Measurements from ENCODE around the gene STOX2. TPM values are rescaled to one million over a fixed set of nuclear protein-coding genes. Genes with fewer than 3 reads are reported as not detected.

Gene STOX2
- polyA plus RNA-seq, 1 of the 3 experiments (the other 2 are of a cell fraction): 0.16 TPM

DNA sequence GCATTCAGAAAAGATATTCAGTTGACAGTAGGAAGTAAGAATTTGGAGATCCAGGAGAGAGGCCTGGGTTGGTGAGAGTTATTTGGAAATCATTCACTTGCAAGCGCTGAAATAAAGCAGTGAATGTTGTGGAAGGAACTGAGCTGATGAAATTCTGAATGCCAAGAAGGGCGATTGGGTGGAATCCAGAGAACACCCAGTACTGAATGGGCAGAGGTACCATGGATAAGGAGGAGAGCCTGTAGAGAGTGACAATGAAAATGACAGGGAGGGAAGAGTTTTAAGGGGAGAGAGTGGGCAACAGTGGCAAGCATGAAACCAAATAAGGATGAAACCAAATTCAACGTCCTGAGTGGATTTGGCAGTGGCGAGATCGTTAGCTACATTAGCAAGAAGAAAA, 6.7 kb upstream of the STOX2 start (continued):
- TF ChIP-seq, protein P1, sequence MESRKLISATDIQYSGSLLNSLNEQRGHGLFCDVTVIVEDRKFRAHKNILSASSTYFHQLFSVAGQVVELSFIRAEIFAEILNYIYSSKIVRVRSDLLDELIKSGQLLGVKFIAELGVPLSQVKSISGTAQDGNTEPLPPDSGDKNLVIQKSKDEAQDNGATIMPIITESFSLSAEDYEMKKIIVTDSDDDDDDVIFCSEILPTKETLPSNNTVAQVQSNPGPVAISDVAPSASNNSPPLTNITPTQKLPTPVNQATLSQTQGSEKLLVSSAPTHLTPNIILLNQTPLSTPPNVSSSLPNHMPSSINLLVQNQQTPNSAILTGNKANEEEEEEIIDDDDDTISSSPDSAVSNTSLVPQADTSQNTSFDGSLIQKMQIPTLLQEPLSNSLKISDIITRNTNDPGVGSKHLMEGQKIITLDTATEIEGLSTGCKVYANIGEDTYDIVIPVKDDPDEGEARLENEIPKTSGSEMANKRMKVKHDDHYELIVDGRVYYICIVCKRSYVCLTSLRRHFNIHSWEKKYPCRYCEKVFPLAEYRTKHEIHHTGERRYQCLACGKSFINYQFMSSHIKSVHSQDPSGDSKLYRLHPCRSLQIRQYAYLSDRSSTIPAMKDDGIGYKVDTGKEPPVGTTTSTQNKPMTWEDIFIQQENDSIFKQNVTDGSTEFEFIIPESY (IDR thresholded peaks at IDR 0.05; ENCODE audit: borderline replicate concordance, low read depth): no peak
- TF ChIP-seq SIN3A (IDR thresholded peaks at IDR 0.05; ENCODE audit: borderline replicate concordance, low read depth, low read length) (no peak), GABPA (IDR thresholded peaks at IDR 0.05; ENCODE audit: low read depth) (no peak), RFX5 (IDR thresholded peaks at IDR 0.05; ENCODE audit: low read length) (no peak), POLR2AphosphoS5 (IDR thresholded peaks at IDR 0.05; ENCODE audit: low read depth, low read length) (no peak), MEF2A (IDR thresholded peaks at IDR 0.05; ENCODE audit: borderline replicate concordance, low read depth) (no peak), FOXM1 (IDR thresholded peaks at IDR 0.05; ENCODE audit: low read depth) (no peak)
- TF ChIP-seq, protein P2, sequence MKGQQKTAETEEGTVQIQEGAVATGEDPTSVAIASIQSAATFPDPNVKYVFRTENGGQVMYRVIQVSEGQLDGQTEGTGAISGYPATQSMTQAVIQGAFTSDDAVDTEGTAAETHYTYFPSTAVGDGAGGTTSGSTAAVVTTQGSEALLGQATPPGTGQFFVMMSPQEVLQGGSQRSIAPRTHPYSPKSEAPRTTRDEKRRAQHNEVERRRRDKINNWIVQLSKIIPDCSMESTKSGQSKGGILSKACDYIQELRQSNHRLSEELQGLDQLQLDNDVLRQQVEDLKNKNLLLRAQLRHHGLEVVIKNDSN (IDR thresholded peaks at IDR 0.05; ENCODE audit: borderline replicate concordance, low read depth): no peak
- TF ChIP-seq, protein P3, sequence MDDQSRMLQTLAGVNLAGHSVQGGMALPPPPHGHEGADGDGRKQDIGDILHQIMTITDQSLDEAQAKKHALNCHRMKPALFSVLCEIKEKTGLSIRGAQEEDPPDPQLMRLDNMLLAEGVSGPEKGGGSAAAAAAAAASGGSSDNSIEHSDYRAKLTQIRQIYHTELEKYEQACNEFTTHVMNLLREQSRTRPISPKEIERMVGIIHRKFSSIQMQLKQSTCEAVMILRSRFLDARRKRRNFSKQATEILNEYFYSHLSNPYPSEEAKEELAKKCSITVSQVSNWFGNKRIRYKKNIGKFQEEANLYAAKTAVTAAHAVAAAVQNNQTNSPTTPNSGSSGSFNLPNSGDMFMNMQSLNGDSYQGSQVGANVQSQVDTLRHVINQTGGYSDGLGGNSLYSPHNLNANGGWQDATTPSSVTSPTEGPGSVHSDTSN (IDR thresholded peaks at IDR 0.05): no peak

DNA sequence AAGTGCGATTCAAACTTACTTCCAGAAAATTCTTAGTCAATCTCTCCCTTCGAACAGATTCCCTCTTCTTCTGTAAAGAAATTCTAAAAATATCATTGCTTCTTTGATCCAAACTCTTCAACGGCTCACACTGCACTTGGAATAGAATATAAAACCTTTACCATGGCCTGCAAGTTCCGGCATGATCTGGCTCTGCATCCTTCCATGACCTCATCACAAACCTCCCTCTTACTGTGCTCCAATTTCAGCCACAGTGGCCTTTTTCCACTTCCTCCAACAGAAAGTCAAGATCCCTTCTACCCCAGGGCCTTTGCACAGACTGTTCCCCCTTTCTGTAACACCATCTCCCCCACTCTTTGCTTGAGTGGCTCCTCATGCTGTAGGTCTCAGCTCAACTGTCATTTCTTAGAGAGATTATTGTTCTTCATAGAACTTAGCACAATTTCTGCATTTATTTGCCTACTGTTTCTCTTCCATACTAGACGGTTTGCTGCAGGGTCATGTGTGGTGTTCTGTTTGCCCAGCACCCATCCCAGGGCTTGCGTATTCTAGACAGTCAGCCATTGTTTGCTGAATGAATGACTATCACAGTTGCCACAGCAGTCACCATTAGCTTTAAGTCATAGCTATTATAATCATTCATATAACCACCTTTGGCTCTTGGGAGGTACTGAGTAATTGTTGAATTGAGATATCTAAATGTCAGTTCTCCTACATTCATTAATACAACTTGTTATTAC, 1.9 kb upstream of the STOX2 start:
- no peaks in the 10 kb centered on the region for H4K20me1 ChIP-seq (ENCODE audit: insufficient read depth)
- no peaks in the 10 kb centered on the region for H3K9me2 ChIP-seq
- H3K4me2 ChIP-seq: no peak overlapping the region
- ChIA-PET CTCF (interaction anchor here (6.8 kb wide), 1 partner anchor 197 kb away, joined by 64 read pairs; no protein-coding TSS in a partner anchor), POLR2A (no interaction called here)
- no peak overlapping the region for H3K9ac ChIP-seq
- TF ChIP-seq NFIC (IDR thresholded peaks at IDR 0.05; ENCODE audit: borderline replicate concordance): no peak
- no peak for TF ChIP-seq FOXJ3 (CRISPR knock-in tag; IDR thresholded peaks at IDR 0.05)
- TF ChIP-seq, protein P1 (IDR thresholded peaks at IDR 0.05; ENCODE audit: borderline replicate concordance, low read depth): no peak
- H3K79me2 ChIP-seq (ENCODE audit: insufficient read depth): no peaks in the 10 kb centered on the region
- no peak overlapping the region for H3K4me3 ChIP-seq (ENCODE audit: low read depth in 2 of 2, low read length in 1 of 2)
- DNase-seq: no peak
- H3K9me3 ChIP-seq: no peaks in the 10 kb centered on the region
- H2AFZ ChIP-seq (ENCODE audit: low read depth): no peak overlapping the region
- peaks cover 38% of the 10 kb centered on the region for H3K27me3 ChIP-seq (ENCODE audit: insufficient read depth)
- no peak overlapping the region for H3K27ac ChIP-seq (ENCODE audit: low read depth in 2 of 2, low read length in 1 of 2)
- 64% methylated on average over 6 of the region's 6 CpGs for WGBS (ENCODE audit: low lambda C conversion rate)
- no peaks in the 10 kb centered on the region for H3F3A ChIP-seq (replicated peaks; ENCODE audit: insufficient read depth)
- H3K36me3 ChIP-seq (replicated peaks in 1 of 2; ENCODE audit: control insufficient read depth in 1 of 2, insufficient read depth in 2 of 2, low read length in 1 of 2): no peaks in the 10 kb centered on the region
- H3K4me1 ChIP-seq (ENCODE audit: control insufficient read depth in 1 of 2, insufficient read depth in 2 of 2, low read depth in 1 of 2, low read length in 1 of 2): peaks cover 0 to 3% of the 10 kb centered on the region in 2 experiments; a peak in 2 of 4 replicates

Measured in SK-N-SH (cell line).